Neuronal stem cell (in vitro differentiated cells): Measurements from ENCODE around the gene EXPH5.

Experiments used
- DNase-seq: peaks from one replicate; pipeline ENCODE4 v3.0.0-alpha.2; 2013; ENCODE audit warnings: low spot score
- H2AFZ ChIP-seq: one replicate; pipeline ENCODE4 v1.6.1; 2013; ENCODE audit warnings: mild to moderate bottlenecking, low read length, inconsistent platforms
- H2AK5ac ChIP-seq: 2 replicates; pipeline ENCODE4 v1.6.1; 2013; ENCODE audit warnings: low read depth, mild to moderate bottlenecking, inconsistent platforms, low read length, moderate library complexity, mixed read lengths
- H2BK120ac ChIP-seq: 2 replicates; pipeline ENCODE4 v1.6.1; 2013; ENCODE audit warnings: low read depth, mild to moderate bottlenecking, inconsistent platforms, low read length, moderate library complexity, mixed read lengths
- H2BK12ac ChIP-seq: one replicate; pipeline ENCODE4 v1.6.1; 2013; ENCODE audit warnings: low read length, inconsistent platforms
- H2BK15ac ChIP-seq: 2 replicates; pipeline ENCODE4 v1.6.1; 2013; ENCODE audit warnings: mild to moderate bottlenecking, low read length, inconsistent platforms, mixed read lengths
- H2BK5ac ChIP-seq: one replicate; pipeline ENCODE4 v1.6.1; 2013; ENCODE audit warnings: inconsistent platforms, mild to moderate bottlenecking, low read length, moderate library complexity
- H3K14ac ChIP-seq: one replicate; pipeline ENCODE4 v1.6.1; 2013; ENCODE audit warnings: low read length, inconsistent platforms
- H3K18ac ChIP-seq: 2 replicates; pipeline ENCODE4 v1.6.1; 2013; ENCODE audit warnings: low read length, inconsistent platforms
- H3K23ac ChIP-seq: 2 replicates; pipeline ENCODE4 v1.6.1; 2013; ENCODE audit warnings: low read depth, mild to moderate bottlenecking, mixed read lengths, low read length, inconsistent platforms; ENCODE audit not compliant: poor library complexity
- H3K27ac ChIP-seq: replicated peaks from 3 replicates; pipeline ENCODE4 v1.5.1; 2013; ENCODE audit warnings: low read length, inconsistent platforms
- H3K27me3 ChIP-seq, 3 experiments: 2 replicates each; pipeline ENCODE4 v1.6.1; 2013; ENCODE audit warnings: low read length in 3 of 3, mild to moderate bottlenecking in 2 of 3, inconsistent platforms in 1 of 3, low read depth in 1 of 3, mixed read lengths in 1 of 3, moderate library complexity in 1 of 3; ENCODE audit not compliant: control insufficient read depth in 3 of 3, insufficient read depth in 3 of 3
- H3K36me3 ChIP-seq, 2 donors: replicated peaks in 1 of 2; 2 replicates each; pipeline ENCODE4 v1.6.1; 2013; ENCODE audit warnings: low read length in 2 of 2; ENCODE audit not compliant: control insufficient read depth in 2 of 2, insufficient read depth in 2 of 2
- H3K4ac ChIP-seq: 2 replicates; pipeline ENCODE4 v1.6.1; 2013; ENCODE audit warnings: inconsistent platforms, mild to moderate bottlenecking, low read length, moderate library complexity
- H3K4me1 ChIP-seq, 2 donors: 1 replicate in 1 of 2; 2 replicates in 1 of 2; pipeline ENCODE4 v1.6.1; 2013; ENCODE audit warnings: low read length in 2 of 2, low read depth in 1 of 2; ENCODE audit not compliant: control insufficient read depth in 2 of 2, insufficient read depth in 1 of 2
- H3K4me2 ChIP-seq: one replicate; pipeline ENCODE4 v1.6.1; 2013; ENCODE audit warnings: mild to moderate bottlenecking, low read length, inconsistent platforms; ENCODE audit not compliant: insufficient read depth, poor library complexity, severe bottlenecking
- H3K4me3 ChIP-seq, 2 donors: 2 replicates each; pipeline ENCODE4 v1.5.1; 2013; ENCODE audit warnings: low read length in 2 of 2, mild to moderate bottlenecking in 2 of 2, inconsistent platforms in 1 of 2, moderate library complexity in 1 of 2
- H3K79me1 ChIP-seq: one replicate; pipeline ENCODE4 v1.6.1; 2013; ENCODE audit warnings: low read depth, mild to moderate bottlenecking, inconsistent platforms, low read length, moderate library complexity
- H3K9ac ChIP-seq: one replicate; pipeline ENCODE4 v1.6.1; 2013; ENCODE audit warnings: mild to moderate bottlenecking, low read depth, low read length, inconsistent platforms; ENCODE audit not compliant: poor library complexity
- H3K9me3 ChIP-seq, 2 donors: replicated peaks in 1 of 2; 2 replicates each; pipeline versions ENCODE3 to v1.6.1; 2013; ENCODE audit warnings: low read length in 2 of 2, mild to moderate bottlenecking in 2 of 2, inconsistent platforms in 1 of 2, low read depth in 1 of 2, mixed read lengths in 1 of 2, moderate library complexity in 1 of 2; ENCODE audit not compliant: control insufficient read depth in 2 of 2, insufficient read depth in 1 of 2
- H4K8ac ChIP-seq: one replicate; pipeline ENCODE4 v1.6.1; 2013; ENCODE audit warnings: low read depth, mild to moderate bottlenecking, inconsistent platforms, low read length, moderate library complexity
- H4K91ac ChIP-seq: one replicate; pipeline ENCODE4 v1.6.1; 2013; ENCODE audit warnings: low read length, low read depth, mild to moderate bottlenecking, inconsistent platforms; ENCODE audit not compliant: poor library complexity
- WGBS, 2 donors: extraction: QIAGEN DNeasy Blood & Tissue Kit; methylation state at CpG; one replicate each; pipeline ENCODE4 v1.1.7; 2013; ENCODE audit warnings: missing lambda C conversion rate in 2 of 2, mixed read lengths in 1 of 2; ENCODE audit not compliant: insufficient read length in 2 of 2, insufficient replicate concordance in 1 of 2; ENCODE audit errors: extremely low coverage in 2 of 2; 5-methylcytosine and 5-hydroxymethylcytosine counted together

The EXPH5 gene

GRCh38 chr11:108486828-108487227, 106.7 kb downstream of the EXPH5 start:
- no peaks in the 10 kb centered on the region for H3K4me1 ChIP-seq
- H2BK15ac ChIP-seq: no peak overlapping the region
- H4K8ac ChIP-seq: no peak overlapping the region
- H3K9me3 ChIP-seq: no peaks in the 10 kb centered on the region
- H3K4me2 ChIP-seq: no peak overlapping the region
- H2BK120ac ChIP-seq: no peak overlapping the region
- H2AFZ ChIP-seq: no peak overlapping the region
- H3K23ac ChIP-seq: no peak overlapping the region
- DNase-seq: no peak
- H3K18ac ChIP-seq: no peak overlapping the region
- H3K27ac ChIP-seq: no peak overlapping the region
- H3K9ac ChIP-seq: no peak overlapping the region
- H3K36me3 ChIP-seq: peaks cover 3 to 78% of the 10 kb centered on the region in 2 donors
- H2BK5ac ChIP-seq: no peak overlapping the region
- whole genome bisulfite sequencing, 2 donors: no CpG with 5 or more reads among the region's 3 CpGs
- no peak overlapping the region for H3K4ac ChIP-seq
- no peak overlapping the region for H2AK5ac ChIP-seq
- H3K4me3 ChIP-seq: no peak overlapping the region
- no peak overlapping the region for H3K14ac ChIP-seq
- no peak overlapping the region for H2BK12ac ChIP-seq
- no peaks in the 10 kb centered on the region for H3K27me3 ChIP-seq
- H4K91ac ChIP-seq: no peak overlapping the region
- no peaks in the 10 kb centered on the region for H3K79me1 ChIP-seq

- Histone ChIP-seq H2AFZ (no peak overlapping the region), H3K14ac (no peak overlapping the region), H3K9me3 (no peaks in the 10 kb centered on the region), H4K91ac (no peak overlapping the region), H3K79me1 (no peaks in the 10 kb centered on the region), H3K4me1 (no peaks in the 10 kb centered on the region), H2AK5ac (no peak overlapping the region), H3K4ac (no peak overlapping the region), H2BK12ac (no peak overlapping the region), H4K8ac (no peak overlapping the region), H3K4me2 (no peak overlapping the region), H3K27me3 (no peaks in the 10 kb centered on the region), H3K4me3 (no peak overlapping the region), H3K27ac (no peak overlapping the region), H3K9ac (no peak overlapping the region), H2BK5ac (no peak overlapping the region), H2BK120ac (no peak overlapping the region), H3K18ac (no peak overlapping the region), H2BK15ac (no peak overlapping the region), H3K23ac (no peak overlapping the region), H3K36me3 (peaks cover 3 to 83% of the 10 kb centered on the region in 2 donors)
- no peak for DNase-seq
- no CpG with 5 or more reads among the region's 3 CpGs for WGBS, 2 donors
These were observed 107.2 kb downstream of the EXPH5 start for GRCh38 chr11:108486331-108486730.

GRCh38 chr11:108483163-108483562, 110.4 kb downstream of the EXPH5 start:
- H3K36me3 ChIP-seq: peaks cover 5 to 82% of the 10 kb centered on the region in 2 donors
- no peaks in the 10 kb centered on the region for H3K79me1 ChIP-seq

GRCh38 chr11:108474664-108475463, 118.7 kb downstream of the EXPH5 start:
- no peak overlapping the region for H3K18ac ChIP-seq
- no peak overlapping the region for H4K91ac ChIP-seq
- H2BK120ac ChIP-seq: no peak overlapping the region
- no peaks in the 10 kb centered on the region for H3K4me1 ChIP-seq
- no peak overlapping the region for H2AFZ ChIP-seq
- no peak overlapping the region for H4K8ac ChIP-seq
- H3K9ac ChIP-seq: no peak overlapping the region
- H3K23ac ChIP-seq: no peak overlapping the region
- no CpG with 5 or more reads among the region's 11 CpGs for WGBS, 2 donors
- H3K36me3 ChIP-seq: peaks cover 10 to 61% of the 10 kb centered on the region in 2 donors
- H3K4me3 ChIP-seq: no peak overlapping the region
- H3K79me1 ChIP-seq: no peaks in the 10 kb centered on the region
- DNase-seq: no peak
- H3K4me2 ChIP-seq: no peak overlapping the region
- H3K27me3 ChIP-seq: no peaks in the 10 kb centered on the region
- H3K27ac ChIP-seq: no peak overlapping the region
- no peak overlapping the region for H2BK15ac ChIP-seq
- H2BK5ac ChIP-seq: no peak overlapping the region
- peak overlapping the region; percentile 38 for H3K14ac ChIP-seq
- H3K4ac ChIP-seq: no peak overlapping the region
- no peak overlapping the region for H2BK12ac ChIP-seq
- no peak overlapping the region for H2AK5ac ChIP-seq
- H3K9me3 ChIP-seq: no peaks in the 10 kb centered on the region

More at GRCh38 chr11:108483163-108483562, 110.4 kb downstream of the EXPH5 start:
- H2BK5ac ChIP-seq: no peak overlapping the region
- H4K91ac ChIP-seq: no peak overlapping the region
- no peak overlapping the region for H2AK5ac ChIP-seq
- H3K4me1 ChIP-seq: no peaks in the 10 kb centered on the region
- no peak overlapping the region for H3K14ac ChIP-seq
- no peak overlapping the region for H3K18ac ChIP-seq
- H3K4me2 ChIP-seq: no peak overlapping the region
- H3K9me3 ChIP-seq: no peaks in the 10 kb centered on the region
- no peak overlapping the region for H3K4ac ChIP-seq
- H3K23ac ChIP-seq: no peak overlapping the region
- H3K4me3 ChIP-seq: no peak overlapping the region
- H3K9ac ChIP-seq: no peak overlapping the region
- no peak overlapping the region for H2AFZ ChIP-seq
- no peak overlapping the region for H2BK120ac ChIP-seq
- H3K27me3 ChIP-seq: no peaks in the 10 kb centered on the region
- H4K8ac ChIP-seq: no peak overlapping the region
- H3K27ac ChIP-seq: no peak overlapping the region
- H2BK15ac ChIP-seq: no peak overlapping the region
- DNase-seq: no peak
- H2BK12ac ChIP-seq: no peak overlapping the region
